Liver (tissue), 9 donors: ENCODE data around the gene CDH23. TPM values are rescaled to one million over a fixed set of nuclear protein-coding genes. Genes with fewer than 3 reads are reported as not detected.

ENCODE experiments used
- DNase-seq: peaks from one replicate; pipeline ENCODE4 v3.0.0-alpha.2; 2017; ENCODE audit warnings: low spot score
- H3K27ac ChIP-seq, 2 donors: one replicate each; pipeline ENCODE4 v1.7.0; 2013; ENCODE audit warnings: inconsistent platforms in 2 of 2, low read length in 2 of 2, control low read depth in 1 of 2, low read depth in 1 of 2, mild to moderate bottlenecking in 1 of 2
- H3K27me3 ChIP-seq, 4 donors: one replicate each; pipeline versions ENCODE4 v1.6.1 to v1.7.0; 2013; ENCODE audit warnings: low read length in 3 of 4, inconsistent platforms in 1 of 4, mild to moderate bottlenecking in 1 of 4, moderate library complexity in 1 of 4; ENCODE audit not compliant: control insufficient read depth in 4 of 4, insufficient read depth in 4 of 4
- H3K36me3 ChIP-seq, 4 donors: one replicate each; pipeline versions ENCODE4 v1.6.1 to v1.7.0; 2013; ENCODE audit warnings: low read length in 3 of 4, mild to moderate bottlenecking in 3 of 4, low read depth in 1 of 4, moderate library complexity in 1 of 4; ENCODE audit not compliant: control insufficient read depth in 4 of 4, insufficient read depth in 3 of 4
- H3K4me1 ChIP-seq, 4 donors: one replicate each; pipeline versions ENCODE4 v1.6.1 to v1.7.0; 2013; ENCODE audit warnings: low read length in 3 of 4, mild to moderate bottlenecking in 3 of 4, moderate library complexity in 1 of 4; ENCODE audit not compliant: control insufficient read depth in 4 of 4, insufficient read depth in 4 of 4
- H3K4me3 ChIP-seq, 3 donors: one replicate each; pipeline versions ENCODE4 v1.6.1 to v1.7.0; 2013; ENCODE audit warnings: low read length in 3 of 3, control low read depth in 1 of 3, low read depth in 1 of 3, mild to moderate bottlenecking in 1 of 3
- H3K9ac ChIP-seq, 2 donors: one replicate each; pipeline ENCODE4 v1.7.0; 2013; ENCODE audit warnings: low read length in 2 of 2, mild to moderate bottlenecking in 2 of 2, moderate library complexity in 2 of 2, control low read depth in 1 of 2, low read depth in 1 of 2
- H3K9me3 ChIP-seq, 4 donors: one replicate each; pipeline versions ENCODE4 v1.6.1 to v1.7.0; 2013; ENCODE audit warnings: low read length in 3 of 4; ENCODE audit not compliant: control insufficient read depth in 4 of 4
- ATF3 ChIP-seq: IDR thresholded peaks from 2 replicates; pipeline ENCODE4 v1.6.1; 2016; ENCODE audit warnings: antibody characterized with exemption
- CTCF ChIP-seq: fragments of 150-350 bp; IDR thresholded peaks from 2 replicates; pipeline ENCODE4 v1.5.1; 2017; ENCODE audit warnings: improper control_type of control experiment, low read depth, low read length; ENCODE audit not compliant: missing input control
- EGR1 ChIP-seq, 2 donors: IDR thresholded peaks; 2 replicates each; pipeline ENCODE4 v1.6.1; 2016 to 2018; ENCODE audit warnings: antibody characterized with exemption in 2 of 2, low read depth in 2 of 2
- FOXA1 ChIP-seq: IDR thresholded peaks from 2 replicates; pipeline ENCODE4 v1.6.1; 2016; ENCODE audit warnings: antibody characterized with exemption
- FOXA2 ChIP-seq: IDR thresholded peaks from 2 replicates; pipeline ENCODE4 v1.6.1; 2016; ENCODE audit warnings: antibody characterized with exemption
- GABPA ChIP-seq, 2 donors: IDR thresholded peaks in 1 of 2; conservative IDR thresholded peaks in 1 of 2; 2 replicates each; pipeline ENCODE4 v1.6.1; 2016; ENCODE audit warnings: antibody characterized with exemption in 2 of 2, mild to moderate bottlenecking in 1 of 2, moderate library complexity in 1 of 2
- HNF4A ChIP-seq, 2 donors: conservative IDR thresholded peaks; 2 replicates each; pipeline ENCODE4 v1.6.1; 2016; ENCODE audit warnings: antibody characterized with exemption in 2 of 2, mild to moderate bottlenecking in 2 of 2
- HNF4G ChIP-seq: IDR thresholded peaks from 2 replicates; pipeline ENCODE4 v1.6.1; 2016; ENCODE audit warnings: antibody characterized with exemption
- JUND ChIP-seq, 2 donors: IDR thresholded peaks; 2 replicates each; pipeline ENCODE4 v1.6.1; 2016; ENCODE audit warnings: antibody characterized with exemption in 2 of 2
- MAX ChIP-seq: IDR thresholded peaks from 2 replicates; pipeline ENCODE4 v1.6.1; 2016; ENCODE audit warnings: antibody characterized with exemption
- NR2F2 ChIP-seq: IDR thresholded peaks from 2 replicates; pipeline ENCODE4 v1.6.1; 2016; ENCODE audit warnings: antibody characterized with exemption
- RAD21 ChIP-seq, 2 donors: IDR thresholded peaks; 2 replicates each; pipeline ENCODE4 v1.6.1; 2016; ENCODE audit warnings: antibody characterized with exemption in 2 of 2, mild to moderate bottlenecking in 2 of 2
- REST ChIP-seq: IDR thresholded peaks from 2 replicates; pipeline ENCODE4 v1.6.1; 2016; ENCODE audit warnings: antibody characterized with exemption, mild to moderate bottlenecking
- RXRA ChIP-seq, 2 donors: IDR thresholded peaks; 2 replicates each; pipeline ENCODE4 v1.6.1; 2017 to 2018; ENCODE audit warnings: antibody characterized with exemption in 2 of 2, mild to moderate bottlenecking in 1 of 2
- SP1 ChIP-seq: IDR thresholded peaks from 2 replicates; pipeline ENCODE4 v1.6.1; 2018; ENCODE audit warnings: antibody characterized with exemption, mild to moderate bottlenecking
- TAF1 ChIP-seq: conservative IDR thresholded peaks from 2 replicates; pipeline ENCODE4 v1.6.1; 2016; ENCODE audit warnings: antibody characterized with exemption, mild to moderate bottlenecking
- YY1 ChIP-seq: IDR thresholded peaks from 2 replicates; pipeline ENCODE4 v1.6.1; 2016; ENCODE audit warnings: antibody characterized with exemption, mild to moderate bottlenecking
- ZBTB33 ChIP-seq: IDR thresholded peaks from 2 replicates; pipeline ENCODE4 v1.6.1; 2016; ENCODE audit warnings: antibody characterized with exemption
- WGBS: extraction: QIAGEN DNeasy Blood & Tissue Kit; methylation state at CpG from one replicate; pipeline ENCODE4 v1.1.7; 2013; 5-methylcytosine and 5-hydroxymethylcytosine counted together
- polyA plus RNA-seq, 2 donors: library from polyadenylated mRNA; stranded (reverse) in 1 of 2; unstranded in 1 of 2; fragments of 200-250 nt in 1 of 2; fragments of >200 nt in 1 of 2; fragmentation: Nextera tagmentation in 1 of 2; extraction: Ambion mirVana in 1 of 2; gene quantifications; one replicate each; pipeline versions ENCODE4 v1.2.1 to v1.2.3, GENCODE V29; 2013 to 2015
- total RNA-seq, 2 donors: library from RNA; depleted of rRNA; stranded (reverse); fragments of >200 nt; gene quantifications; one replicate each; pipeline ENCODE4 v1.2.3, GENCODE V29; 2014
- donor health status: healthy.
- donor health status: healthy.
- donor health status: healthy.
- donor health status: healthy.
- donor health status: healthy.

CDH23 gene
- total and polyA plus RNA-seq, 4 donors, result 1.5 to 4.7 (median 3.4) TPM

- Histone ChIP-seq H3K4me3 (no peak overlapping the region), H3K27me3 (no peaks in the 10 kb centered on the region), H3K4me1 (peaks cover 2 to 17% (median 10%) of the 10 kb centered on the region in 4 donors), H3K36me3 (no peaks in the 10 kb centered on the region), H3K9ac (no peak overlapping the region), H3K27ac (no peak overlapping the region), H3K9me3 (no peaks in the 10 kb centered on the region)
- DNase-seq, result no peak
- 83% methylated on average over 8 of the region's 8 CpGs for WGBS
- TF ChIP-seq GABPA (IDR thresholded peaks at IDR 0.05 in 1 of 2, conservative IDR thresholded peaks at IDR 0.05 in 1 of 2) (no peak), RXRA (IDR thresholded peaks at IDR 0.05) (no peak), EGR1 (IDR thresholded peaks at IDR 0.05; ENCODE audit: low read depth in 2 of 2) (no peak), ATF3 (no peak), MAX (no peak), YY1 (no peak), FOXA1 (no peak), HNF4G (no peak), FOXA2 (no peak), REST (no peak), SP1 (no peak), ZBTB33 (no peak), TAF1 (no peak), CTCF (no peak), NR2F2 (no peak), JUND (IDR thresholded peaks at IDR 0.05) (no peak), RAD21 (IDR thresholded peaks at IDR 0.05) (no peak), HNF4A (conservative IDR thresholded peaks at IDR 0.05) (no peak)
Observed at GRCh38 chr10:71744897-71745663, 348.4 kb downstream of the CDH23 start.
